GM18507 (cell line): ENCODE data around the gene PXMP4.

ENCODE experiments used
- DNase-seq: peaks from one replicate; pipeline ENCODE4 v3.0.0; 2011; ENCODE audit warnings: low read depth; ENCODE audit not compliant: insufficient read length; ENCODE audit errors: extremely low spot score
- FAIRE-seq: peaks from 2 replicates; lab custom pipeline; 2011; peaks lifted over from hg19 to GRCh38; lab: Jason Lieb, UNC

The PXMP4 gene

DNA sequence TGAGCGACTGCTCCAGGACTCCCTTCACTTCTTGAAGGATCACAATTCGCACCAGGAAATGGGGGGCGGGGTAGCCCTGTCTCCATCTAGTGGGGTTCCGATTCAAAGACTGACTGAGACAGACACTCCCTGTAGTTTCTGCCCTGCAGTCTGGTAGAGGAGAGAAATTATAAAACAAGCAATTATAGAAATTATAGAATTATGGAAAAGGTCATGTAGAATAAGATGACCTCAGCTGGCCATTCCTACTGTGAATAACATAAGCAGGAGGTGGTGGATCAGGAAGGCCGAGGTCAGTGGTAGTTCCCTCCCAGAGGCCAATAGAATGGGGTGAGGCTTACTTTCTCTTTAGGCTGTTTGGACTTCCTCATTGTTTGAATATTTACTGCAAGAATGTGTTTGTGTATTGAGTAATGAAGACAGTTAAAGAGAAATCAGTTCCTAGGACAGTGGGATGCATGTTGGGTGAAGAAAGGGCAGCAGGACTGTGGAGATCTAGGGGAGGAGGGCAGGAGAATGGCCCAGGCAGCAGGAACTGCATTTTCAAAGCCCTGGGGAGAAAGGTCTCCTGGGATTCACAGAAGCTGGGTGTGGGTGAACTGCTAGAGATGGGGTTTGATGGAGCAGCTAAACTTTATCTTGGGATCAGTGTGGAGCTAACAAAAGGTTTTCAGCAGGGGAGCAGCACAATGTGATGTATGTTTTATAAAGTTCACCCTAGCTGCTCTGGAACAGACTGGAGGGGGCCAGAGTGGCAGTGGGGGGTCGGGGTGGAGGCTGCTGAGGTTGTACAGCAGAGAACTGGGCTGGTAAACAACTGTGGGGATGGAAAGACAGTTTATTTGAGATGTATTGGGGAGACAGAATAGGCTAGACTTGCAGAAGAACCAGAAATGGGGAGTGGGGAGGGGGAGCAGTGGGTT lies 13.8 kb upstream of the PXMP4 start:
- DNase-seq: no peak

DNA sequence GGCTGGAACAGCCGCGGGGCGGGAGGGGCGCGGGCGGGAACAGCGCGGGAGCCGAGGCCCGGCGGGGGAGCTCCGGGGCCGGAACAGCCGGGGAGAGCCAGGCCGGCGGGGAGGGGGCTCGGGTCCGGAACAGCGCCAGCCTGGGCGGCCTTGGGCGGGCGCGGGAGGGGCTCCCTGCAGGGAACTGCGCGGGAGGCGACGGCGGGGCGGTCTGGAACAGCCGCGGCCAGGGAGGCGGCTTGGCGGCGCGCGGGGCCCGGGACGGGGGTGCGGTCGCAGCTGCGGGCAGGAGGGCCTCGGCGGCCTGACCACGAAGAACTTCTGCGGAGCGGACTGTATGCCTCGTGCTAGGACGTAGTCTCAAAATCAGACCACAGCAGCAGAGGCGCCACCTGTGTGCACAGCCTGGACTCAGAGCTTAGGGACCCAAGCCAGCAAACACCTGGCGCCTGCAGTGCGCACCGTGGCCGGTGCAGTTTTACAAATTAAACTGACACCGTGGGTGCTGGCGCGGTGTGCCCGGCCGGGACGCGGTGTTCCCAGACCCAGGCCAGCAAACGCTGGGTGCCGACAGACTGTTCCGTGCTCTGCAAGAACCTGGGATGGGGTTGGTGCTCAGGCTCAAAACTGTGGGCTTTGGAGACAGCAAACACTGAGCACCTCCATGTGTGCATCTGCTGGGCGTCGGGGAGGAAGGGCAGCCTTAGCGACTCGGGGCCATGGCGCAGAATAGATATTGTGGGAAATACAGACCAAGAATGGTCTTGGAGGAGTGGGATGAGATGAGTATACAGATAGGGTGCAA lies 12.3 kb upstream of the PXMP4 start:
- peak; percentile 53 for DNase-seq
- peak; percentile 75 for FAIRE-seq

More for the DNA sequence above, 13.8 kb upstream of the PXMP4 start:
- peak; percentile 54 for FAIRE-seq

DNA sequence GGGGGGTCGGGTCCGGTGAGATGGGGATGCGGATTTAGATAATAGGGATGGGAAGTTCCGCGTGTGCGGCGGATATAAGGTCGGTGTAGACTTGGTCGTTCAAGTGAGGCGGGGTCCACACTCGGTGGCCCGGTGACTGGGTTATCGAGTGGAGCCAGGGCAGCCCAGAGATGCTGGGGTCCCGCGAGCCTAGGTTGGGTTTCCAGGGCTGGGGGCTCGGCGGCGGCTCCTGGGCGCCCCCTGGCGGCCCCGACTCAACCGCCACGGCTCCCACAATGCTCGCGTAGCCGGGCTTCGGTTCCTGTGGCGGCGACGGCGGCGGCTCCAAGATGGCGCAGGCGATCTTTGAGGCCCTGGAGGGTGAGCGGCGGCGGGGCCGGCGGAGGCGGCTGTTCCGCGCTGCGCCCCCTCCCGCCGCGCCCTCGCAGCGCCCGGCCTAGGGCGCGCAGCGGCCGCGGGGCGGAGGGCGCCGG lies 11.6 kb upstream of the PXMP4 start, which contains the start of gene ZNF341:
Gene ZNF341 (plus strand): TSS at position 304 of the 473 bp plus-strand sequence. CDS start 26 bp downstream, at position 330.
- no peak for DNase-seq
- no peak for FAIRE-seq

GRCh38 chr20:33730946-33731692 lies 11.0 kb upstream of the PXMP4 start:
- DNase-seq (no peak), FAIRE-seq (no peak)

GRCh38 chr20:33729101-33729500 lies 9.0 kb upstream of the PXMP4 start:
- DNase-seq (no peak), FAIRE-seq (no peak)

- DNase-seq: no peak
- FAIRE-seq: no peak
These were observed 8.4 kb upstream of the PXMP4 start for GRCh38 chr20:33728463-33728862.

DNA sequence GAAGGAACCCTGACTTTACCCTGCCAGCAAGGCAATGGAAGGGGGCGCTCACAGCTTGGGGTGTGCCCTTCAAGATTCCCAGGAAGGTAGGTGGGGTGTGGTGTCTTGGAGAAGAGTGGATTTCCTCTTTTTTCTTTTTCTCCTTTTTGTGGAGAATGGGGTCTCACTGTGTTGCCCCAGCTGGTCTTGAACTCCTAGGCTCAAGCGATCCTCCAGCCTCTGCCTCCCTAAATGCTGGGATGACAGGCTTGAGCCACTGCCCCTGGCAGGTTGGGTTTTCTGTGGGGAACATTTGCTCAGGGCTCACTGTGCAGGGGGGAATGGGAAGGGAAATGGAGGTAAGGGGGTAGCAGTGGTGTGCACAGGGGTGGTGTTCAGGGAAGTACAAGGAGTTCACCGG lies 7.7 kb upstream of the PXMP4 start:
- DNase-seq (no peak), FAIRE-seq (no peak)

DNA sequence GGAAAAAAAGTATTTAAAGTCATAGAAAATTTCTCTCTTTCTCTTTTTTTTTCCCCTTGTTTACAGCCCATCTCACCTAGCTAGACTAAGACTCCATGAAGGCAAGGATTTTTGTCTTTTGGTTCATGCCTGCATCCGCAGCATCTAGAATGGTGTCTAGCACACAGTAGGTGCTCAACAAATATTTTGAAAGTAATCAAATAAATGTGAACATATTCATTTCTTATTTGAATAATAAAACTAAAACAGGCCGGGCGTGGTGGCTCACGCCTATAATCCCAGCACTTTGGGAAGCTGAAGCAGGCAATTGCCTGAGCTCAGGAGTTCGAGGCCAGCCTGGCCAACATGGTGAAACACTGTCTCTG lies 7.0 kb upstream of the PXMP4 start:
- DNase-seq (no peak), FAIRE-seq (no peak)

GRCh38 chr20:33725607-33726264 lies 5.6 kb upstream of the PXMP4 start:
- FAIRE-seq (no peak), DNase-seq (no peak)

DNA sequence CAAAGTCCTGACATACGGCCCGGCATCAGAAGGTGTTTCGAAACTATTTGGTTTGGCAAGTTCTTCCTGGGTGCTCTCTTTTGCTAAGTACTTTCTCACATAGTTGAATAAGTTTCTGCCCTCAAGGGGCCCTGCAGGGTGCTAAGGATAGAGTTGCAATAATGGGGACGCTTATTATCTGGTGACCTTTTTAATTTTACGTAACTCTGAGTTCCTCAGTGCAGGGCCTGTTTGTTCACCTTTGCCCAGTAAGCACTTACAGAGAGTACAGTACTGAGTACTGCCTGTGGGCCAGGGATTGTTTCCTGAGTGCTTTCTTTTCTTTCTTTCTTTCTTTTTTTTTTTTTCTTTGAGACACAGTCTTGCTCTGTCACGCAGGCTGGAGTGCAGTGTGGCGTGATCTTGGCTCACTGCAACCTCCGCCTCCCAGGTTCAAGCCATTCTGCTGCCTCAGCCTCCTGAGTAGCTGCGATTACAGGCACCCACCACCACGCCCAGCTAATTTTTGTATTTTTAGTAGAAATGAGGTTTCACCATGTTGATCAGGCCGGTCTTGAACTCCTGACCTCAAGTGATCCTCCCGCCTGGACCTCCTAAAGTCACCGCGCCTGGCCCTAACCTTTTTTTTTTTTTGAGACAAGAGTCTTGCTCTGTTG lies 4.5 kb upstream of the PXMP4 start:
- DNase-seq (no peak), FAIRE-seq (no peak)

- no peak for FAIRE-seq
- DNase-seq: no peak
These were observed 1.5 kb upstream of the PXMP4 start for GRCh38 chr20:33721391-33722140.

GRCh38 chr20:33719277-33719988 lies 677 bp downstream of the PXMP4 start:
- FAIRE-seq (no peak), DNase-seq (no peak)

- no peak for FAIRE-seq
- no peak for DNase-seq
These were observed 3.6 kb downstream of the PXMP4 start for GRCh38 chr20:33716498-33716897.

DNA sequence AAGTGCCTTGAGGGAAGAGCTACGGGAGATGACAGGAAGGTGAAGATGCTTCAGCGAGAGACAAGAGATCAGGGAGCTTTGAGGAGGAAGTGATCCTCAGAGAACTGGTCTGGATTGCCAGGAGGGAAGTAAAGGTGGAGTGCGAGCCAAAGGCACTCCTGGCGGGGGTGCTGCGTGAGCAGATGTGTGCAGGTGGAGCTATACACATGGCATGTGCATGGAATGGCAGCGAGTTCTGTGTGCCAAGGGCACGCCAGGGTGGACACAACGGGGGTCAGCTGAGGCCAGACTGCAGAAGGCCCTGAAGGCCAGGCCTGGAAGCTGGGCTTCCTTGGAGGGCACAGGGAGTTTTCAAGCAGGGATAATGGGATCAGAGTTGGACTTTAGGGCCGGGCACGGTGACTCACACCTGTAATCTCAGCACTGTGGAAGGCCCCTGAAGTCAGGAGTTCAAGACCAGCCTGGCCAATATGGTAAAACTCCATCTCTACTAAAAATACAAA lies 6.2 kb downstream of the PXMP4 start:
- no peak for DNase-seq
- no peak for FAIRE-seq

GRCh38 chr20:33711446-33711738 lies 8.7 kb downstream of the PXMP4 start:
- FAIRE-seq: no peak

DNA sequence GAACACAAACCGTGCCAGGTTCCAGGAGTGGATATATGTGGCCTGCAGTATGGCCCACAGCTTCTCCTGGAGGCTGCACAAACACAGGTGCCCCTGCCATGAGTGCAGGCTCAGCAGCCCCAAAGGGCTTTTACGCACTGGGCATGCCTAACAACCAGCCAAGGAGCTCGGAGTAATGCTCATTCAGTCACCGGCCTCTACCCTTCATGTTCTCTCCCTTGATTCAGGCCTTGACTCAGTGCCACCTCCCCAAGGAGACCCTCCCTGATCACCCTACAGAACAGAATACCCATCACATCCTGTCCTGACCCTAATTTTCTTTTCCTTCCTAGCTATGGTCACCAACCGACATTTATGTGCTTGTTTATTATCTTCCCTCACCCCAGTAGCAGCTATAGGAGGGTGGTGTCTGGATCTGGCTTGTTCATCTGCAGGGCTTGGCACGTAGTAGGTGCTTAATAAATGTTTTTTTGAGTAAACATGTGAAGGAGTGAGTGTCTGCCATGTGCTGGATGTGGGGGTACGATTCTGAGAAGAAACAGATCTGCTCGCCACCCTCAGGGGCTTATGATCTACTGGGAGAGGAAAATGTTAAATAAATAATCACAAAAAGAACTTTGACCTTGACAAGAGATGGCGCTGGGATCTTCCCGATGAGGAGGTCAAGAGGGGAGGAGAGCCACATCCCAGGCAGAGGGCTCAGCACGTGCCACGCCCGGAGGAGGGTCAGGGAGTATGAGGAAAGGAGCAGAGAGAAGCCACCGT lies 9.2 kb downstream of the PXMP4 start:
- no peak for FAIRE-seq
- DNase-seq: no peak

More at GRCh38 chr20:33711446-33711738, 8.7 kb downstream of the PXMP4 start:
- no peak for DNase-seq
